CD14-positive monocyte (primary cell): ENCODE data around the gene CTXN3. TPM values are rescaled to one million over a fixed set of nuclear protein-coding genes. Genes with fewer than 3 reads are reported as not detected.

ENCODE experiments used
- DNase-seq, 3 donors: peaks; one replicate each; pipeline ENCODE4 v3.0.0-alpha.2; 2011 to 2022
- H2AFZ ChIP-seq: 2 replicates; pipeline ENCODE4 v1.6.0; 2012; ENCODE audit warnings: mild to moderate bottlenecking, low read depth, low read length, inconsistent platforms; ENCODE audit not compliant: insufficient read depth, poor library complexity, severe bottlenecking
- H3K27ac ChIP-seq, 2 donors: 1 replicate in 1 of 2; 2 replicates in 1 of 2; pipeline ENCODE4 v1.5.1; 2012 to 2013; ENCODE audit warnings: low read length in 2 of 2, control low read depth in 1 of 2, inconsistent platforms in 1 of 2, low read depth in 1 of 2, mild to moderate bottlenecking in 1 of 2
- H3K27me3 ChIP-seq, 2 donors: one replicate each; pipeline versions ENCODE4 v1.6.0 to v1.6.1; 2011 to 2013; ENCODE audit warnings: low read length in 2 of 2; ENCODE audit not compliant: control insufficient read depth in 2 of 2, insufficient read depth in 2 of 2
- H3K36me3 ChIP-seq, 2 donors: replicated peaks in 1 of 2; 1 replicate in 1 of 2; 2 replicates in 1 of 2; pipeline versions ENCODE4 v1.5.1 to v1.6.1; 2012 to 2013; ENCODE audit warnings: low read length in 2 of 2, control low read depth in 1 of 2, inconsistent platforms in 1 of 2, mild to moderate bottlenecking in 1 of 2; ENCODE audit not compliant: insufficient read depth in 2 of 2, control insufficient read depth in 1 of 2
- H3K4me1 ChIP-seq, 2 donors: 1 replicate in 1 of 2; 2 replicates in 1 of 2; pipeline versions ENCODE4 v1.5.1 to v1.6.1; 2012 to 2013; ENCODE audit warnings: low read length in 2 of 2, control low read depth in 1 of 2, inconsistent platforms in 1 of 2, mild to moderate bottlenecking in 1 of 2, moderate library complexity in 1 of 2; ENCODE audit not compliant: insufficient read depth in 2 of 2, control insufficient read depth in 1 of 2
- H3K4me2 ChIP-seq: replicated peaks from 2 replicates; pipeline ENCODE3; 2012; ENCODE audit warnings: low read length, moderate library complexity, mild to moderate bottlenecking; ENCODE audit not compliant: poor library complexity, severe bottlenecking; ENCODE audit errors: extremely low read depth
- H3K4me3 ChIP-seq, 3 experiments: fragments of 200-600 bp in 1 of 3; sonication (generic) in 1 of 3; replicated peaks in 1 of 3; 1 replicate in 2 of 3; 2 replicates in 1 of 3; pipeline ENCODE4 v1.5.1; 2011 to 2013; ENCODE audit warnings: low read length in 3 of 3, mild to moderate bottlenecking in 3 of 3, control low read depth in 2 of 3, low read depth in 2 of 3, inconsistent platforms in 1 of 3, moderate library complexity in 1 of 3
- H3K79me2 ChIP-seq: 2 replicates; pipeline ENCODE4 v1.6.0; 2012; ENCODE audit warnings: mild to moderate bottlenecking, control low read depth, inconsistent platforms, low read length, moderate library complexity; ENCODE audit not compliant: insufficient read depth
- H3K9ac ChIP-seq: 2 replicates; pipeline ENCODE4 v1.6.0; 2017; ENCODE audit warnings: low read length, mild to moderate bottlenecking; ENCODE audit not compliant: insufficient read depth, poor library complexity, severe bottlenecking
- H3K9me3 ChIP-seq, 2 donors: replicated peaks in 1 of 2; 1 replicate in 1 of 2; 2 replicates in 1 of 2; pipeline versions ENCODE4 v1.5.1 to v1.6.1; 2012 to 2013; ENCODE audit warnings: low read length in 2 of 2, control low read depth in 1 of 2; ENCODE audit not compliant: control insufficient read depth in 1 of 2, insufficient read depth in 1 of 2
- H4K20me1 ChIP-seq: 2 replicates; pipeline ENCODE4 v1.6.0; 2012; ENCODE audit warnings: mild to moderate bottlenecking, low read length, control low read depth, moderate library complexity; ENCODE audit not compliant: insufficient read depth
- H3K27ac Mint-ChIP-seq, 7 donors: one replicate each; pipeline ENCODE4 v1.8.0; 2020; ENCODE audit warnings: mild to moderate bottlenecking in 7 of 7, mixed read lengths in 7 of 7, moderate library complexity in 6 of 7, inconsistent platforms in 2 of 7
- H3K27me3 Mint-ChIP-seq, 3 donors: one replicate each; pipeline ENCODE4 v1.8.0; 2021 to 2022; ENCODE audit warnings: low read depth in 3 of 3, mild to moderate bottlenecking in 3 of 3, mixed read lengths in 3 of 3, moderate library complexity in 3 of 3, inconsistent platforms in 1 of 3
- H3K36me3 Mint-ChIP-seq, 2 donors: one replicate each; pipeline ENCODE4 v1.8.0; 2020; ENCODE audit warnings: mixed read lengths in 2 of 2, inconsistent platforms in 1 of 2, mild to moderate bottlenecking in 1 of 2
- H3K4me1 Mint-ChIP-seq: one replicate; pipeline ENCODE4 v1.8.0; 2020; ENCODE audit warnings: mild to moderate bottlenecking, mixed read lengths
- H3K4me3 Mint-ChIP-seq, 2 donors: one replicate each; pipeline ENCODE4 v1.8.0; 2020; ENCODE audit warnings: mild to moderate bottlenecking in 2 of 2, mixed read lengths in 2 of 2, moderate library complexity in 1 of 2
- H3K9me3 Mint-ChIP-seq, 7 donors: one replicate each; pipeline ENCODE4 v1.8.0; 2020 to 2022; ENCODE audit warnings: mixed read lengths in 7 of 7, mild to moderate bottlenecking in 6 of 7, moderate library complexity in 6 of 7, inconsistent platforms in 2 of 7
- CTCF ChIP-seq: fragments of 200-600 bp; IDR thresholded peaks from one replicate; pipeline ENCODE4 v1.8.0; 2022; ENCODE audit warnings: antibody characterized with exemption, mild to moderate bottlenecking
- WGBS: methylation state at CpG from one replicate; pipeline ENCODE4 v1.1.5; 2013; ENCODE audit warnings: missing lambda C conversion rate; ENCODE audit not compliant: insufficient coverage; 5-methylcytosine and 5-hydroxymethylcytosine counted together
- intact Hi-C, 2 donors: fragments of 100-400 bp; cut with micrococcal nuclease; formaldehyde crosslinking; loops; one replicate each; pipeline versions ENCODE4 v1.15.0 to v1.15.1; 2023
- polyA plus RNA-seq, 3 donors: library from polyadenylated mRNA; depleted of rRNA in 1 of 3; unstranded in 2 of 3; stranded (reverse) in 1 of 3; fragments of 300-500 nt in 2 of 3; fragments of >200 nt in 1 of 3; fragmentation: Illumina TruSeq in 2 of 3; gene quantifications; 1 replicate in 2 of 3; 2 replicates in 1 of 3; pipeline ENCODE4 v1.2.3, GENCODE V29; 2012 to 2021

CTXN3 gene
- polyA plus RNA-seq, 3 donors = not detected

- H3K4me3 ChIP-seq = no peak overlapping the region
- H3K36me3 ChIP-seq = no peaks in the 10 kb centered on the region
- no peak overlapping the region for H3K9ac ChIP-seq
- TF ChIP-seq CTCF = no peak
- no peak overlapping the region for H3K27ac ChIP-seq
- H3K27ac Mint-ChIP-seq = no peak overlapping the region
- H3K36me3 Mint-ChIP-seq = no peaks in the 10 kb centered on the region
- intact Hi-C loops = no loop called here
- no peak for DNase-seq
- H2AFZ ChIP-seq = no peak overlapping the region
- no peaks in the 10 kb centered on the region for H3K9me3 ChIP-seq
- no peaks in the 10 kb centered on the region for H3K27me3 ChIP-seq
- no peaks in the 10 kb centered on the region for H3K4me1 Mint-ChIP-seq
- 73% methylated on average over 3 of the region's 3 CpGs for WGBS
- no peaks in the 10 kb centered on the region for H4K20me1 ChIP-seq
- H3K4me3 Mint-ChIP-seq = no peak overlapping the region
- peaks cover 0 to 1% (median 0%) of the 10 kb centered on the region in 3 donors for H3K27me3 Mint-ChIP-seq
- H3K79me2 ChIP-seq = no peaks in the 10 kb centered on the region
- H3K4me2 ChIP-seq = no peak overlapping the region
- no peaks in the 10 kb centered on the region for H3K9me3 Mint-ChIP-seq
- H3K4me1 ChIP-seq = no peaks in the 10 kb centered on the region
Measured at GRCh38 chr5:127660047-127660733, 11.3 kb downstream of the CTXN3 start.

DNA sequence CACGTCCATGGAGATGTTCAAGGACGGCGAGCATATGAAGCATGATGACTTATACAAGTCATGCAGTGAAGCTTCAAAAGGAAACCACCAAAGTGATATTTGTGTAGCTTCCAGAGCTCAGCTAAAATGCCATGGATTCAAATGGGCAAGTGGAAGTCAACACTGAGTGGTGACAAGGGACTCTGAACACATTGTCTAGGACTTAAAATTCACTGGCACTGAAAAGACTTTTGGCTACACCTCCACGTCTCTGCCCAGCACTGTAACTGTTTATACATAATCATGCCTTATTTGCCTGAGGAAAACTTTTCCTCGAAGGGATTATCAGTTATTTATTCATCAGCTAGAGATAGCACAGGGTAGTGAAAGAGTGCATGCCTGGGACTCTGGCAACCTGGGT lies 15.2 kb downstream of the CTXN3 start:
- no peak for TF ChIP-seq CTCF
- Mint-ChIP-seq H3K36me3 (no peaks in the 10 kb centered on the region), H3K9me3 (no peaks in the 10 kb centered on the region), H3K4me3 (no peak overlapping the region), H3K27ac (no peak overlapping the region), H3K4me1 (no peaks in the 10 kb centered on the region), H3K27me3 (no peaks in the 10 kb centered on the region)
- no peaks in the 10 kb centered on the region for H3K9me3 ChIP-seq
- H3K4me2 ChIP-seq = no peak overlapping the region
- no peaks in the 10 kb centered on the region for H4K20me1 ChIP-seq
- no peaks in the 10 kb centered on the region for H3K4me1 ChIP-seq
- no peak overlapping the region for H2AFZ ChIP-seq
- H3K9ac ChIP-seq = no peak overlapping the region
- no peaks in the 10 kb centered on the region for H3K27me3 ChIP-seq
- intact Hi-C loops = no loop called here
- WGBS = 100% methylated on average over 4 of the region's 5 CpGs
- H3K4me3 ChIP-seq = no peak overlapping the region
- H3K27ac ChIP-seq = no peak overlapping the region
- DNase-seq = no peak
- H3K36me3 ChIP-seq = no peaks in the 10 kb centered on the region
- no peaks in the 10 kb centered on the region for H3K79me2 ChIP-seq
